Thyroid gland (tissue), 4 donors: ENCODE data around the gene DKKL1. TPM values are rescaled to one million over a fixed set of nuclear protein-coding genes. Genes with fewer than 3 reads are reported as not detected.
"Not testable (repeated sequence)": the region's sequence is repeated elsewhere in the genome, so short reads cannot be mapped to it uniquely, and the experiment has no call there.

ENCODE experiments used
- DNase-seq, 2 donors: peaks; one replicate each; pipeline ENCODE4 v3.0.0-alpha.2; 2019
- H3K27ac ChIP-seq, 3 donors: fragments of 200-600 bp; sonication (generic); 1 replicate in 2 of 3; 2 replicates in 1 of 3; pipeline ENCODE4 v1.5.1; 2016 to 2019; ENCODE audit warnings: mild to moderate bottlenecking in 1 of 3, moderate library complexity in 1 of 3
- H3K27me3 ChIP-seq: fragments of 200-600 bp; sonication (generic); one replicate; pipeline ENCODE4 v1.5.1; 2019
- H3K36me3 ChIP-seq, 2 donors: fragments of 200-600 bp; sonication (generic); one replicate each; pipeline ENCODE4 v1.5.1; 2016 to 2019
- H3K4me1 ChIP-seq, 2 donors: fragments of 200-600 bp; sonication (generic); one replicate each; pipeline ENCODE4 v1.5.1; 2017 to 2019
- H3K4me3 ChIP-seq, 3 donors: fragments of 200-600 bp; sonication (generic); replicated peaks in 1 of 3; 1 replicate in 2 of 3; 2 replicates in 1 of 3; pipeline ENCODE4 v1.5.1; 2016; ENCODE audit warnings: mild to moderate bottlenecking in 1 of 3
- H3K9me3 ChIP-seq: fragments of 200-600 bp; sonication (generic); one replicate; pipeline ENCODE4 v1.5.1; 2017
- POLR2A ChIP-seq, 2 donors: fragments of 450-650 bp; IDR thresholded peaks; one replicate each; pipeline ENCODE4 v1.6.1; 2017; ENCODE audit warnings: antibody characterized with exemption in 2 of 2, mild to moderate bottlenecking in 2 of 2, moderate library complexity in 1 of 2
- WGBS, 2 donors: methylation state at CpG; one replicate each; pipeline ENCODE4 v1.1.5; 2017; 5-methylcytosine and 5-hydroxymethylcytosine counted together
- intact Hi-C: fragments of 100-400 bp; cut with DNase I; formaldehyde crosslinking; loops from one replicate; pipeline ENCODE4 v1.15.1; 2023
- total RNA-seq, 4 donors: library from RNA; depleted of rRNA; stranded (reverse); fragments of >200 nt; gene quantifications; one replicate each; pipeline ENCODE4 v1.2.3, GENCODE V29; 2016
- TF ChIP-seq, protein P1 (sequence below), 6 experiments: fragments of 200-600 bp in 3 of 6; fragments of 450-650 bp in 3 of 6; sonication (generic) in 3 of 6; IDR thresholded peaks; one replicate each; pipeline ENCODE4 v1.5.1; 2016 to 2019; ENCODE audit warnings: antibody characterized with exemption in 6 of 6, mild to moderate bottlenecking in 2 of 6, inconsistent platforms in 1 of 6, moderate library complexity in 1 of 6

DKKL1 gene
- total RNA-seq = 1 to 10 TPM in 1 of 4 donors, not detected in 3; 1.3 TPM

GRCh38 chr19:49363268-49364082, at the start of gene DKKL1:
TSS of gene DKKL1 (plus strand) at chr19:49363877. CDS start at chr19:49363999, 122 bp downstream.
- Histone ChIP-seq H3K4me1 (peaks cover 8 to 17% of the 10 kb centered on the region in 2 donors), H3K36me3 (no peaks in the 10 kb centered on the region), H3K4me3 (no peak within 1 kb of the TSS), H3K9me3 (no peaks in the 10 kb centered on the region), H3K27me3 (no peaks in the 10 kb centered on the region), H3K27ac (peak within 1 kb of the TSS; percentile 84 to 89 (median 89))
- intact Hi-C loops = no loop called here
- TF ChIP-seq, protein P1, sequence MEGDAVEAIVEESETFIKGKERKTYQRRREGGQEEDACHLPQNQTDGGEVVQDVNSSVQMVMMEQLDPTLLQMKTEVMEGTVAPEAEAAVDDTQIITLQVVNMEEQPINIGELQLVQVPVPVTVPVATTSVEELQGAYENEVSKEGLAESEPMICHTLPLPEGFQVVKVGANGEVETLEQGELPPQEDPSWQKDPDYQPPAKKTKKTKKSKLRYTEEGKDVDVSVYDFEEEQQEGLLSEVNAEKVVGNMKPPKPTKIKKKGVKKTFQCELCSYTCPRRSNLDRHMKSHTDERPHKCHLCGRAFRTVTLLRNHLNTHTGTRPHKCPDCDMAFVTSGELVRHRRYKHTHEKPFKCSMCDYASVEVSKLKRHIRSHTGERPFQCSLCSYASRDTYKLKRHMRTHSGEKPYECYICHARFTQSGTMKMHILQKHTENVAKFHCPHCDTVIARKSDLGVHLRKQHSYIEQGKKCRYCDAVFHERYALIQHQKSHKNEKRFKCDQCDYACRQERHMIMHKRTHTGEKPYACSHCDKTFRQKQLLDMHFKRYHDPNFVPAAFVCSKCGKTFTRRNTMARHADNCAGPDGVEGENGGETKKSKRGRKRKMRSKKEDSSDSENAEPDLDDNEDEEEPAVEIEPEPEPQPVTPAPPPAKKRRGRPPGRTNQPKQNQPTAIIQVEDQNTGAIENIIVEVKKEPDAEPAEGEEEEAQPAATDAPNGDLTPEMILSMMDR (IDR thresholded peaks at IDR 0.05) = no peak
- peak in 1 of 2 donors; percentile 32 for TF ChIP-seq POLR2A (IDR thresholded peaks at IDR 0.05)
- WGBS, 2 donors = 2 to 3% methylated on average over 40 to 44 of the region's 46 CpGs
- peak; percentile 82 for DNase-seq

DNA sequence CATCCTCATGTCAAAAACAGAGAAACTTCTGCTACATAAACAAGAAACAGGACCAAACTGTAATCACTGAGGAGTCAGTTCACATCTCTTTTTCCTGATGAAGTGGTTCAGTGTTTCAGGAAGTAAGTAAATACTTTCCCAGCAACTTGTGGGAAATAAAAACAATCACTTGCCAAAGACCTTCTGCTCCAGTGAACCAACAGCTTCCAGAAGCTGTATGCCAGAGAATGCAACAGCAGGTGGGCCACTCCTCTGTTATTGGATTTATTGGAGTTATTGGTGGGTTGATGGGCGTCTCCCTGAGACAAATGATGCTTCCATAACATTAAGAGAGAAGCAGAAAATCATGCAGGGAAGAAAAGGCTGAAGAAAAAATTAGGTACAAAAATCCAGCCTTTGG, 48.6 kb upstream of the DKKL1 start:
- 80 to 89% methylated on average over 1 of the region's 1 CpG for WGBS, 2 donors
- intact Hi-C loops = no loop called here
- no peaks in the 10 kb centered on the region for H3K27me3 ChIP-seq
- no peak overlapping the region for H3K27ac ChIP-seq
- TF ChIP-seq, protein P1 (IDR thresholded peaks at IDR 0.05) = no peak
- no peak for TF ChIP-seq POLR2A (IDR thresholded peaks at IDR 0.05)
- H3K4me1 ChIP-seq = no peaks in the 10 kb centered on the region
- no peak for DNase-seq
- no peaks in the 10 kb centered on the region for H3K9me3 ChIP-seq
- H3K36me3 ChIP-seq = no peaks in the 10 kb centered on the region
- no peak overlapping the region for H3K4me3 ChIP-seq

- no peak for DNase-seq
- Histone ChIP-seq H3K4me3 (no peak overlapping the region), H3K36me3 (no peaks in the 10 kb centered on the region), H3K27me3 (no peaks in the 10 kb centered on the region), H3K27ac (no peak overlapping the region), H3K4me1 (no peaks in the 10 kb centered on the region), H3K9me3 (no peaks in the 10 kb centered on the region)
- intact Hi-C loops = no loop called here
- no peak for TF ChIP-seq POLR2A (IDR thresholded peaks at IDR 0.05)
- TF ChIP-seq, protein P1 (IDR thresholded peaks at IDR 0.05) = no peak
Observed at GRCh38 chr19:49316284-49316683, 47.4 kb upstream of the DKKL1 start.

DNA sequence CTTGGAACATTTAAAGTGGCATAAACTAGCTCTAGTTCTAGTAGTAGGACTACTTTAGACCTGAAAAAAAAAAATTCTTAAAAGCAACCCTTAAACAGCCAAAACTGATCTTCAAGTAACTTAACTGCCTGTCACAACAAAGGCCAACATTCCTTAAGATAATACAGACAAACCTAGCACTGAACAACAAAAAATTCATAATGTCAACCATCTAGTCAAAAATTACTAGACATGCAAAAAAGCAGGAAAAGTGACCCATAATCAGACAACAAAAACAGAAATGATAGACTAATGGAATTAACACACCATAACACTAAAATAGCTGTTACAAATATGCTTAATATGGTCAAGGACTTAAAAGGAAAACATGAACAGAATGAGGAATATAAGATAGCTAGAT, 45.4 kb upstream of the DKKL1 start:
- TF ChIP-seq, protein P1 (IDR thresholded peaks at IDR 0.05) = no peak
- no peak for TF ChIP-seq POLR2A (IDR thresholded peaks at IDR 0.05)

DNA sequence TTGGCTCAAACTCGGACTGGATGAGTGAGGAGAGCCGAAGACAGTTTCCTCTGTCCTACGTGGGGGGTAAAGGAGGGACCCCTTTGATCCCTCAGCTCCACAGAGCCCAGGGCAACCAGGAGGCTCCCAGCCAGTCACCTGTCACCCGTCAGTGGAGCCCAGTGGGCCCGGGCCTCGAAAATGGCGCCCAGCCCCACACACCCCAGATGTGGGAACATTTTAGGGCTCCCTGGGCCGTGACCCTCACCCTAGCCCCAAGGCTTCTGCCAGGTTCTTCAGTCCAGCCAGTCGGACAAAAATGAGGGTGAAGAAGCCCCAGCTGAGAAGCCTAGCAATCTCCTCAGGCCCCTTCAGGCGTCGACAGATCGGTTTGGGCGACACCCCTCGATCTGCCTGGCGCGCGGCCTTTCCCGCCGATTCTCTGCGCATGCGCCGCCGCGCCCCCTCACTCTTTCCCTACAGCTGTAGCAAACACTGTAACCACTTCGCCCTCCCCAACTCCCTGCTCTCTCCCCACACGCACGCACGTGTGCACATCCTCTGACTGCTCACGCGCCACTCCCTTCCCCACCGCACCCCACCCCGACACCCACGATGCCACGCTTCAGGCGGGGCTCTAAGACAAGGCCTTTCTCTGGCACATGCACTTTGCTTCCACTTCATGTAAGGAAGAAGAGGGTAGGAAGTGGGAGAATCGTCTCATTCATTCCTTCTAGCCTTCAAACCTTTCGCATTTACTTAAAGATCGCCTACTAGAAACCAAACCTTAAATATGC, 38.7 kb upstream of the DKKL1 start, which contains the start of gene SLC6A16:
Gene SLC6A16 (minus strand): TSS at position 391 of the 776 bp plus-strand sequence. CDS start 13,844 bp downstream, outside the sequence.
- Histone ChIP-seq H3K4me1 (peaks cover 4% of the 10 kb centered on the region in 2 donors), H3K4me3 (no peak within 1 kb of the TSS), H3K27ac (no peak within 1 kb of the TSS), H3K27me3 (no peaks in the 10 kb centered on the region), H3K36me3 (no peaks in the 10 kb centered on the region), H3K9me3 (no peaks in the 10 kb centered on the region)
- intact Hi-C loops = no loop called here
- 95 to 97% methylated on average over 38 of the region's 38 CpGs for WGBS, 2 donors
- TF ChIP-seq, protein P1 (IDR thresholded peaks at IDR 0.05) = no peak
- TF ChIP-seq POLR2A (IDR thresholded peaks at IDR 0.05) = no peak
- DNase-seq = no peak

More for the DNA sequence above, 45.4 kb upstream of the DKKL1 start:
- H3K27me3 ChIP-seq = no peaks in the 10 kb centered on the region
- H3K4me3 ChIP-seq = no peak overlapping the region
- H3K9me3 ChIP-seq = no peaks in the 10 kb centered on the region
- H3K4me1 ChIP-seq = no peaks in the 10 kb centered on the region
- no peak overlapping the region for H3K27ac ChIP-seq
- intact Hi-C loops = no loop called here
- no peaks in the 10 kb centered on the region for H3K36me3 ChIP-seq
- DNase-seq = no peak

- H3K36me3 ChIP-seq, H3K4me3 ChIP-seq, H3K9me3 ChIP-seq, H3K27me3 ChIP-seq, H3K27ac ChIP-seq, intact Hi-C loops, DNase-seq, H3K4me1 ChIP-seq: not testable (repeated sequence)
- 95 to 97% methylated on average over 13 of the region's 13 CpGs for WGBS, 2 donors
Observed at GRCh38 chr19:49325756-49326155, 37.9 kb upstream of the DKKL1 start.
